ENCODE data around the gene ASB14.
A peak's percentile ranks its signal among the peaks of the same experiment; 100 is the strongest.
"Not testable (repeated sequence)": the region's sequence is repeated elsewhere in the genome, so short reads cannot be mapped to it uniquely, and the experiment has no call there.

The ASB14 gene

GRCh38 chr3:57292159-57292896 is at the start of gene ASB14:
Gene ASB14 (minus strand): TSS chr3:57292685. CDS start chr3:57292033, 652 bp downstream.
- DNase-seq = no peak

GRCh38 chr3:57339071-57339642 is 46.7 kb upstream of the ASB14 start:
- not testable (repeated sequence) for DNase-seq

GRCh38 chr3:57338272-57339070 is 46.0 kb upstream of the ASB14 start:
- not testable (repeated sequence) for DNase-seq

GRCh38 chr3:57335283-57335938 is 42.9 kb upstream of the ASB14 start:
- DNase-seq = no peak

- DNase-seq = no peak
These were observed 38.7 kb upstream of the ASB14 start for GRCh38 chr3:57331078-57331610.

- not testable (repeated sequence) for DNase-seq
These were observed 34.0 kb upstream of the ASB14 start for GRCh38 chr3:57326498-57326897.

GRCh38 chr3:57314204-57314603 is 21.7 kb upstream of the ASB14 start:
- DNase-seq = no peak

GRCh38 chr3:57309769-57310360 is 17.4 kb upstream of the ASB14 start:
- DNase-seq = no peak

- not testable (repeated sequence) for DNase-seq
These were observed 11.0 kb upstream of the ASB14 start for GRCh38 chr3:57303520-57303919.

- DNase-seq = no peak
These were observed 5.6 kb upstream of the ASB14 start for GRCh38 chr3:57298041-57298440.

GRCh38 chr3:57292897-57293526 is 527 bp upstream of the ASB14 start:
- DNase-seq = no peak

- DNase-seq = no peak
These were observed 4.1 kb downstream of the ASB14 start for GRCh38 chr3:57288403-57288802.

GRCh38 chr3:57287205-57287604 is 5.3 kb downstream of the ASB14 start:
- DNase-seq = no peak

- DNase-seq = no peak
These were observed 9.2 kb downstream of the ASB14 start for GRCh38 chr3:57283334-57283733.

- peak; percentile 45 for DNase-seq
These were observed 10.8 kb downstream of the ASB14 start for GRCh38 chr3:57281715-57282114.

GRCh38 chr3:57279685-57280084 is 12.8 kb downstream of the ASB14 start:
- no peak for DNase-seq

- DNase-seq = no peak
These were observed 14.2 kb downstream of the ASB14 start for GRCh38 chr3:57278237-57278636.

GRCh38 chr3:57275393-57275792 is 17.1 kb downstream of the ASB14 start:
- DNase-seq = no peak

GRCh38 chr3:57274845-57275244 is 17.6 kb downstream of the ASB14 start:
- no peak for DNase-seq

- no peak for DNase-seq
These were observed 24.1 kb downstream of the ASB14 start for GRCh38 chr3:57268416-57268815.

GRCh38 chr3:57261929-57262328 is 30.6 kb downstream of the ASB14 start:
- DNase-seq = no peak

- DNase-seq = no peak
These were observed 31.4 kb downstream of the ASB14 start for GRCh38 chr3:57261119-57261518.
